Caki2 (cell line): ENCODE measurements around the gene OR1I1. TPM values are rescaled to one million over a fixed set of nuclear protein-coding genes. Genes with fewer than 3 reads are reported as not detected.
"Not testable (repeated sequence)": the region's sequence is repeated elsewhere in the genome, so short reads cannot be mapped to it uniquely, and the experiment has no call there.

ENCODE experiments used
- DNase-seq: peaks from one replicate; pipeline ENCODE4 v3.0.0-alpha.2; 2015; ENCODE audit warnings: low read depth
- in situ Hi-C: cut with HindIII; loops from 2 replicates; pipeline ENCODE4 v1.10.0; 2016; ENCODE audit warnings: low sequenced_read_pairs, low pct_unique_long_range_greater_than_20kb, mixed read lengths
- total RNA-seq: library from RNA; depleted of rRNA; stranded (reverse); fragments of >200 nt; shearing (Covaris generic); gene quantifications from 2 replicates; pipeline ENCODE4 v1.2.3, GENCODE V29; 2014; ENCODE audit warnings: low replicate concordance; rRNA removed

Gene OR1I1
- total RNA-seq = not detected in 2 replicates

DNA sequence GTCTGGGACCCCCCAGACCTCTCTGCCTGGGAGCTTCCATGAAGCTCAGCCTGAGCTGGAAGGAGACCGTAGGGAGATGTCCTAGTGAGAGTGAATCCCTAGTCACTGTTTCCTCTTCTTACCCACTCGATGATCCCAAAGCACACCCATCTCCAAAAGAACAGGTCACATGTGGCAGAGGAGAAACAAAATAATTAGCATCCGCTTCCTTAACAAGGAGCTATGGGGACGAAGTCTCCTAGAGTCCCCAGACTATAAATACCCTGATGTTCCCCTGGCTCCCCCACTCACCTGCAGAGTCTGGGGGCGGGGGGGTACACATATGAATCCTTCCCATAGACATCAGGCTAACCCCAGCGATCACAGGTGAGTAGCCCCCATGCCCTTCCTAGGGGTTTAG, at the start of gene OR1I1:
OR1I1 (plus strand) TSS at position 301 of the 400 bp plus-strand sequence. CDS start 4,855 bp downstream, outside the sequence.
- DNase-seq = no peak
- in situ Hi-C loops = no loop called here

GRCh38 chr19:15035795-15036311, 46.2 kb upstream of the OR1I1 start:
- no peak for DNase-seq
- in situ Hi-C loops = no loop called here

DNA sequence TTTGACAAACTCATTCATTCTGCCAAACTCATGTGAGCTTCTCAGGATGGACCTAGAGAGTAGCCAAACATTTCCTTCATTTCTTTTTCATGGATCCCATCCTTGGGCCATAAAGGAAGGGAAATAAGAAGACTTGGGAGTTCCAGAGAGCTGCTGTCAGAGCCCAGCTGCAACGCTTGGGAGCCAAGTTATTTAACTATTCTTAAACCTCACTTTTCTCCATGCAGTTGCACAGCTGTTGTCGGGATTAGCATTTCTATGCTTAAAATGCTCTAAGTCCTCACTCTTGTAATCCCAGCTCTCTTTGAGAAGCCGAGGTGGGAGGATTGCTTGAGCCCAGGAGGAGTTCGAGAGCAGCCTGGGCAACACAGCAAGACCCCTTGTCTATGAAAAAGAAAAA, 44.4 kb upstream of the OR1I1 start:
- in situ Hi-C loops = no loop called here
- DNase-seq = no peak

DNA sequence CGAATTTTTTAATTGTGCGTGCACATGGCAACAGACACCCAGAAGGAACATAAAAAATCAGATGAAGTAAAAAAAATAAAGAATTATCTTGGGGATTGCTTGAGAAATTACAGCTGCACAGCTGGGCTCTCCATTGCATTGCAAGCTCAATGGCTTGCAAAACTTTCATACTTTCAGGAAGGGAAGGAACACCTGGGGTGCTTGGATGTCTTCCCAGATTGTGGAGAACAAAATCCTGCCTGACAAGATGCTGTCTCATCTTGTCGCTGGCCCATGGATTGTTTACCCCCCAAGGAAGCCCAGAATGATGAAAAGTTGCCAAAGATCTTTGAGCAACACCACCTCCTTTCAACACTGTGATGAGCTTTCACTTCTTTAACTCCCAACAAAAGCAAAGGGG, 43.7 kb upstream of the OR1I1 start:
- in situ Hi-C loops = no loop called here
- DNase-seq = no peak

- in situ Hi-C loops = no loop called here
- DNase-seq = no peak
Observed at GRCh38 chr19:15042003-15042402, 40.0 kb upstream of the OR1I1 start.

GRCh38 chr19:15042826-15043225, 39.2 kb upstream of the OR1I1 start:
- DNase-seq = no peak
- in situ Hi-C loops = no loop called here

GRCh38 chr19:15045506-15045905, 36.5 kb upstream of the OR1I1 start:
- in situ Hi-C loops = no loop called here
- no peak for DNase-seq

GRCh38 chr19:15047680-15048079, 34.3 kb upstream of the OR1I1 start:
- no peak for DNase-seq

DNA sequence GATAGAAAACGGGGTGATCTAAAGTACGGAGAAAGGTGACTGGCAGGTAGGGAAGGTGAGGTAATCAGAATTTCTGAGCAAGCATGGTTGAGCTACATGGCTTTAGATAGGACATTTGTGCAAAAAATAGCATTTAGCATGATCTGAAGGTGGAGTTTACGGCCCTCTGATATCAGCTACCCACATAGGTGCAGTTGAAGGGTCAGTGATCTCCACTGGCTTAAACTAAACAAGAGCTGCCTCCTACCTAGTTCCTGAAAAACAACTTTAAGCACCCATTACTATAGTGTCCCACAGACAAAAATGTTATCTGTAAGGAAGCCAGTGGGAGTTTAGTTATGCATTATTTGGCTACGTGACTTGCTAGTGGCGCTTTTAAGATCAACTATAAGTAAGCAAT, 33.9 kb upstream of the OR1I1 start:
- in situ Hi-C loops = no loop called here
- no peak for DNase-seq

More at GRCh38 chr19:15047680-15048079, 34.3 kb upstream of the OR1I1 start:
- in situ Hi-C loops = no loop called here

- in situ Hi-C loops = no loop called here
- no peak for DNase-seq
Observed at GRCh38 chr19:15048885-15049541, 33.0 kb upstream of the OR1I1 start, which contains the start of gene CASP14. TSS of gene CASP14 (plus strand) at chr19:15049480. CDS start at chr19:15052252, 2,772 bp downstream.

DNA sequence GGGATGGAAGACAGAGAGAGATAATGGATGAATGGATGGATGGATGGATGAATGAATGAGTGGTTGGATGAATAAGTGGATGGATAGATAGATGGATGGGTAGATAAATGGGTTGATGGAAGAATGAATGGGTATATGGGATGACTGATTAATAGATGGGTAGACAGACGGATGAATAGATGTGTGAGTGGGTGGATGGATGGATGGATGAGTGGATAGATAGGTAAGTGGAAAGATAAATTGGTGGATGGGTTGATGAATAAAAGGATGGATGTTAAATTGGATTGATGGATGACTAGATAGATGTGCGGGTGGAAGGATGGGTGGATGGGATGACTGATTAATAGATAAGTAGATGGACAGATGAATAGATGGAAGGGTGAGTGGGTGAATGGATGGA, 31.4 kb upstream of the OR1I1 start:
- no peak for DNase-seq
- in situ Hi-C loops = no loop called here

DNA sequence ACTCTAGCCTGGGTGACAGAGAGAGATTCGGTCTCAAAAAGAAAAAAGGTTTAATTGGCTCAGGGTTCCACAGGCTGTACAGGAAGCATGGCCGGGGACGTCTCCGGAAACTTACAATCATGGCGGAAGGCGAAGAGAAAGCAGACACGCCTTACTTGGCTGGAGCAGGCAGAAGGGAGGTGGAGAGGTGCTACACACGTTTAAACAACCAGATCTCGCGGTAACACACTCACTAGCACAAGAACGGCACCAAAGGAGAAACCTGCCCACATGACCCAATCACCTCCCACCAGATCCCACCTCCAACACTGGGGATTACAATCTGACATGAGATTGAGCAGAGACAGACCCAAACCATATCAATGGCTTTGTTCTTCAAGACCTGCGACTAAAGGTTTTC, 20.0 kb upstream of the OR1I1 start:
- in situ Hi-C loops = no loop called here
- no peak for DNase-seq

GRCh38 chr19:15070386-15070785, 11.6 kb upstream of the OR1I1 start:
- DNase-seq, in situ Hi-C loops: not testable (repeated sequence)

DNA sequence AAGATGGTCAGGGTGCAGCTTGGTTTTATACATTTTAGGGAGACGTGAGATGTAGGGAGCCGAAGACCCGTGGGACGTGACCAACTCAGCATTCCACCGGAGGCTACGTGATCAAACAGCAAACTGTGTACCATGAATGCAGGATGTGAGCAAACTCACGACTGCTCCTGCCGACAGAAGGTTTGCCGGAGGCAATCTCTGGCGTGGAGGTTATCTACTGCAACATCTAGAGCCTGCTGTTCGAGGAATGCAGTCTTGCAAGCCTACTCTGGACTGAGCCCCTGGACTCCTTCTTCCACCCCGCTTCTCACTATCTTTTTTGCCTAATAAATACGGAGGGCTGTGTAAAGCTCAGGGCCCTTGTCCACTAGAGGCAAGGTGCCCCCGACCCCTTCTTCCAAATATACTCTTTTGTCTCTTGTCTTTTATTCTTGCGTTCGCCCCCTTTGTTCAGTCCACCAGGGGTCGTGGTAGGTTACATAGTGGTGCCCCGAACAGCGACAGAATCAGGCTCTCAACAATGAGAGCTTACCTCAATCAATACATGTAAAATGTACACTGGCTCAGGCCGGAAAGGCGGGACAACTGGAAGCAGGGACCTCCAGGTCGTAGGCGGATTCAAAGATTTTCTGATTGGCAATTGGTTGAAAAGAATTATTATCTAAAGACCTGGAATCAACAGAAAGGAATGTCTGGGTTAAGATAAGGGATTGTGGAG, 8.9 kb upstream of the OR1I1 start:
- in situ Hi-C loops = no loop called here
- DNase-seq = no peak

- in situ Hi-C loops = no loop called here
- DNase-seq = no peak
Observed at GRCh38 chr19:15074371-15074770, 7.6 kb upstream of the OR1I1 start.

DNA sequence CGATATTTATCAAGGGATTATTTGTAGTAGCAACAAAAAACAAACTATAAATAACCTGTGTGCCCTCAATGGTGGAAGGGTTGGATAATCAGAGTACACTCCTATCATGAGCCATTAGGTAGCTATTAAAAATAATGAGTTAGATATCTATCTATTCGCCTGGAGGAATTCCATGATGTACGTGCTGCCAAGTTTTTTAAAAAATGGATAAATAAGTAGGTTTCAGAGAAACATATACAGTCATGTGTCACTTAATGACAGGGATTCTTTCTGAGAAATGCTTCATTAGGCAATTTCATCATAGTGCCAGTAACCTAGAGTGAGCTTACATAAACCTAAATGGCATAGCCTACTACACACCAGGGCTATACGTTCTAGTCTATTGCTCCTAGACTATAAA, 6.2 kb upstream of the OR1I1 start:
- in situ Hi-C loops = no loop called here
- DNase-seq = no peak

DNA sequence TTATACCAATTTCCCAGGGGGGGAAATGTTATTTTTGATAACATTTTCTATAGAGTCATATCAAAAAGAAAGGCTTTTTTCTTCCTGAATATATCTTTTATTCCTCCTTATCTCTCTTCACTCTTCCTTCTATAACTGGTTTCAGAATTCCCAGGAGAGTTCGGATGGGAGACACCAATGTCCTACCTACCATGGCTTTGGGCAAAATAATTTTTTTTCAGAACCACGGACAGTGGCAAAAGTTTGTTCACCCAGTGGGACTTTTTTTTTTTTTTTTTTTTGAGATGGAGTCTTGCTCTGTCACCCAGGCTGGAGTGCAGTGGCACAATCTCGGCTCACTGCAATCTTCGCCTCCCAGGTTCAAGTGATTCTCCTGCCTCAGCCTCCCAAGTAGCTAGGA, 2.0 kb upstream of the OR1I1 start:
- DNase-seq, in situ Hi-C loops: not testable (repeated sequence)

GRCh38 chr19:15087182-15087581, 5.2 kb downstream of the OR1I1 start:
- in situ Hi-C loops = no loop called here
- DNase-seq = no peak

DNA sequence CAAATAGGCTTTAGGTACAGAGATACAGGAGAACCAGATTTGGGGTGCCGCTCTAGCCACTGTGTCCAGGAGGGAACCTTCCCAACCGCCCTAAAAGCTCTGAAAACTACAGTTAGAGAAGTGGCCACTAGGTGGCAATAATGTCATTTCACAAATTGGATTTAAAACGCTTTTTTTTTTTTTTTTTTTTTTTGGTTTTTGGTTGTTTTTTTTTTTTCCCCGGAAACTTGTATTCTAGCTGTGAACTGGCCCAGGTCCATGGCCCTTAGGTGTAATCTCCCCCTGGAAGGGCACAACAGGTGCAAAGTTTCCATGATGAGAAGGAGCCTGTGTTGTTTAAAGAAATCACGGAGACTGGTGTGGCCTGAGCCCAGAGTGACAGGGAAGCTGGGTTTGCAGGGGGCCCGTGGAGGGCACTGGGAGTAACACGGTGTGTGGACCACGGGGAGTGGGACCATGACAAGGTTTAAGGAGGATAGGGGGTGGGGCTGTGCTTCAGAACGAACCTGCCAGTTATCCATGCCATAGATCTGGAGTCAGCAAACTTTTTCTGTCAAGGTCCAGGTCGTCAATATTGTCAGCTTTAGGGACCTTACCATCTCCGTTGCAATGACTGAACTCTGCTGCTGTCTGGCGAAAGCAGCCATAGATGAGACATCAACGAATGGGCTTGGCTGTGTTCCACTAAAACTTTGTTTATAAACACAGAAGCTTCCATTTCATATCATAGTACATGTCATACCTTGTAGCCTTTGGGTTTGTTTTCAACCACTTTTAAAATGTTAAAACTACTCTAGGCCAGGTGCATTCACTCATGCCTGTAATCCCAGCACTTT, 10.1 kb downstream of the OR1I1 start:
- peak; percentile 55 for DNase-seq
- in situ Hi-C loops = no loop called here
